GM18502 (cell line): ENCODE data around the gene ZNF584.
A peak's percentile ranks its signal among the peaks of the same experiment; 100 is the strongest.

Experiments
- ATAC-seq: cut with Tn5 transposase; IDR thresholded peaks from one replicate; pipeline ENCODE4 v1.9.1; 2021; ENCODE audit warnings: mild to moderate bottlenecking; ENCODE audit not compliant: unreplicated experiment, poor library complexity

The ZNF584 gene

GRCh38 chr19:58385313-58385890 is 23.0 kb upstream of the ZNF584 start:
- no peak for ATAC-seq

- ATAC-seq: peak; percentile 7
Observed at GRCh38 chr19:58385891-58386575, 22.4 kb upstream of the ZNF584 start.

DNA sequence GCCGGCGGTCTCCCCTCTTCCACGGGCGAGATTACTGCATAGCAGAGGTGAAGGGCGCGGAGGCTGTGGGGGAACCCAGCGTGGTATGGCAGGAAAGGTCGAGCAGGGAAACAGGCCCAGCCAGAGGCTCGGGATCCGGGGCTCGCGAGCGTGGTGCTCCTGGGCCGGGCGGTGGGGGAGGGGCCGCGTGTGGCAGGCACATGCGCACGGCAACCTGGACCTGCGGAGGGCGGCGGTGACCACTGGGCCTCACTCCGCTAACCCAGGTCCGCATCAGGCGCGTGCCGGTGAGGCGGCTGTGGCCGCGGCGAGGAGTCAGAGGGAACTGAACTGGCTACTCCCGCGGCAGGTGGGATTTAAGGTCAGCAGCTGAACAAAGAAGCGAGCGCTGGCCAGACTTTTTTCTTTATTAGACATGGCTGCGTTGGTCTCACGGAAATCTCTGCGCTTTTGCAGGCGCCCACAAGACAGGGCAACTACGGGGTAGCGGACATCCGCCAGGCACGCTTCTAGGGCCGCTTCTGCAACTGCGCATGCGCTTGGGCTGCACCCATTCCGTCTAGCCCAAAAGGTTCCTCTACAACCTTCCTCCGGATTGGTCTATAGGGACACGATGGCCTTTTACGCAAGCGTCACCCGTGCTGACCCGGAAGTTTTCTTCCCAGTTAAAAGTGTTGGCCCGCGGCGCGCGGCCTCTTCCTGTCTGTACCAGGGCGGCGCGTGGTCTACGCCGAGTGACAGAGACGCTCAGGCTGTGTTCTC is 21.7 kb upstream of the ZNF584 start, which contains the start of gene RPS5:
TSS of gene RPS5 (plus strand) at position 694 of the 762 bp plus-strand sequence. CDS start 869 bp downstream, outside the sequence.
- peak; percentile 83 for ATAC-seq

DNA sequence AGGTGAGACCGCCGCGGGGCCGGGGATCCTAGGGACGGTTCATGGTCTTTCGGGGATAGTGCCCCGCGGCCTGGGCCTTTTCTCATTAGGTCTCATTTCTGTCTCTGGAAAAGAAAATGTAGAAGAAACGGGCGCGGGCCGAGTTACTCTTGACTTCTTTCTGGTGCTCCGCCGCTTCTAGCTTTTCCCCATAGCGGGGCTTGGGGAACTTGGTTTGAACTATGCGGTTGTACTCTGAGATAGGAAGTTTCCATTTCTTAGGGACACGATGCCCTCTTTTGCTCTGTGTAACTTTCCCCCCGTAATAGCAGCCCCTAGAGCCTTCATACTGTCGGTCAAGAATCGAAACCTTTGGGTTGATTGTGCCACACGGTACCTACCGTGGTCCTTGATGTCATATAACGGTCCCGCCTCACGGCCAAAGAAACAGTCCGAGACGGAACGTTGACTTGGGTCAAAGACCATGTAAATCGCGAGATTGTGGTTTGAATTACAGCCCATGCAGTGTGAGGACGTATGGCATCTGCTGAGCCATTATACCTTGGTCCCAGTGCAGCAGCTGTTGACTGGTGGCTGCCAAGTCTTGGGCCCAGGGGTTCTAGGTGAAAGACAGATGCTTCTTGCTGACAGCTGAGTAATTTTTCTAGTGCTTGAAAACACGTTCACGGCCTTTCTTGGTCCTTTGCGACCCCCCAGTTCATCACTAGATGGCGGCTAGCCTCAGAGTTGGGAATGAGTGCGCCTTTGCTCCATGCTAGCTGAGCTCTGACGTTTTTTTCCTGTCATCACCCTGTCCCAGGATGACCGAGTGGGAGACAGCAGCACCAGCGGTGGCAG is 20.9 kb upstream of the ZNF584 start:
- peak; percentile 2 for ATAC-seq

DNA sequence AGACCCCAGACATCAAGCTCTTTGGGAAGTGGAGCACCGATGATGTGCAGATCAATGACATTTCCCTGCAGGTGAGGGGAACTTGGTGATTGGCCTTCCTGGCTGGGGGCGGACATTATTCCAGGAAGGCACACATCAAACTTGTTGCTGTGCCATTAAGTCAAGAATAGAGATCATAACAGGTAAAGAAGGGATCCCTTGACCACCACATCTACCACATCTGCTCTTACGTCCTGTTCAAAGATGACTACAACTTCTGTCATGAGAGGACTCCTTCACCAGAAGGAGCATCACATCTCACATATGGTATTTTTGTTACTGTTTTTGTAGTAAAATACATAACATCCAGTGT is 20.3 kb upstream of the ZNF584 start:
- no peak for ATAC-seq

DNA sequence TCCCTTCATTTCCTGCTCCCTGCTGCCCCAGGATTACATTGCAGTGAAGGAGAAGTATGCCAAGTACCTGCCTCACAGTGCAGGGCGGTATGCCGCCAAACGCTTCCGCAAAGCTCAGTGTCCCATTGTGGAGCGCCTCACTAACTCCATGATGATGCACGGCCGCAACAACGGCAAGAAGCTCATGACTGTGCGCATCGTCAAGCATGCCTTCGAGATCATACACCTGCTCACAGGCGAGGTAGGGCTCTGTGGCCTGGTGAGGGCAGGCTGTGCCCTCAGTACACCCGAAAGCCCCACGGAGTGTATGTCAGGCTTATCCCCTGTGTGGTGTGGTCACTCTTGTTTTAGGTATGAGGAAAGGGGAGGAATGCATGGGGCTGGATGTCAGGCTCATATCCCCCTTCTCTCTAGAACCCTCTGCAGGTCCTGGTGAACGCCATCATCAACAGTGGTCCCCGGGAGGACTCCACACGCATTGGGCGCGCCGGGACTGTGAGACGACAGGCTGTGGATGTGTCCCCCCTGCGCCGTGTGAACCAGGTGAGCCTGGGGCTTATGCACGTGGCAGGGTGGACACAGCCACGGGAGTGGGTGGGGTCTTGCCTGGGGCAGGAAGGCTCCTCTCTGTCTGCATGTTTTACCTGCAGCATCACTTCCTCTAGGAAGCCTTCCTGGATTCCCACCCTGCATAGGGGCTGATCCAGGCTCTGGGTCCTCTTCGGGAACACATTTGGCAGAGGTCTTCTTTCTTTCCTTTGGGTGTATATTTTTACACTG is 15.3 kb upstream of the ZNF584 start:
- no peak for ATAC-seq

- no peak for ATAC-seq
Observed at GRCh38 chr19:58393725-58394033, 14.8 kb upstream of the ZNF584 start.

GRCh38 chr19:58394821-58395219 is 13.6 kb upstream of the ZNF584 start:
- no peak for ATAC-seq

DNA sequence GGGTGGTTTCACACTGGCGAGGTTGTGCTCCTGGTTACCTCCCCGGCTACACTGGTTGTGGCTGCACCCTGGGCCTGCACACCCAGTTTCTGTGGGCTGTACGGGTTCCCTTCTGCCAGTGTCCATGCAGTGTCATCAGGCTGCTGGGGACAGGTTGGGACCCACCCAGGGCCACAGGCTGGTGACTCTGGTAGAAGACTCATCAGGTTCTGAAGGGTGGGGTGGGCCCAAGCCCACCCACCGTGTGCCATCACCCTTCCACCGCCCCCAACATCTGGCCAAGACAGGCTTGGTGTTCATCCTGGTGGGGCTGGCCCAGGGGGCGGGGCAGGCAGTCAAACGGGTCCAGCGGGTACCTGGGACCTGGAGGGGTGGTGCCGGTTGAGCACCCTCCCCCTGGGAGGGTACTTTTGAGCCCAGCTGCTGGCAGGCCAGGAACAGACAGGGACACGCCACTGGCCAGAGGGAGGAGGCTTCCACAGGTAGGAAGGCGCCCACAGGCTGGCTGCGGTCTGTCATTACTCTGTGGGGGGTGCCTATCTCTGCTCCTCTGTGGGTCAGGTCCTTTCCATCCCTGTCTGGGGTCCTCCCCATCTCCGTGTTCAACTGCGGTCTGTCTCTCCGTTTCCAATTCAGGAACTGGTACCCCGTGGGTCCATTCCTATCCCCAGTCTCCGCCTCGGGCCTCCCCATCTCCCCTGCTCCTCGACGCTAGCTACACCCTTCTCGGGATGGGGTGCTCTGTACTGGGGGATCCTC is 13.1 kb upstream of the ZNF584 start, which contains the start of gene RNF225:
TSS of gene RNF225 (plus strand) at position 437 of the 759 bp plus-strand sequence. CDS start 434 bp downstream, outside the sequence.
- ATAC-seq: no peak

- ATAC-seq: no peak
Observed at GRCh38 chr19:58395979-58396627, 12.3 kb upstream of the ZNF584 start.

DNA sequence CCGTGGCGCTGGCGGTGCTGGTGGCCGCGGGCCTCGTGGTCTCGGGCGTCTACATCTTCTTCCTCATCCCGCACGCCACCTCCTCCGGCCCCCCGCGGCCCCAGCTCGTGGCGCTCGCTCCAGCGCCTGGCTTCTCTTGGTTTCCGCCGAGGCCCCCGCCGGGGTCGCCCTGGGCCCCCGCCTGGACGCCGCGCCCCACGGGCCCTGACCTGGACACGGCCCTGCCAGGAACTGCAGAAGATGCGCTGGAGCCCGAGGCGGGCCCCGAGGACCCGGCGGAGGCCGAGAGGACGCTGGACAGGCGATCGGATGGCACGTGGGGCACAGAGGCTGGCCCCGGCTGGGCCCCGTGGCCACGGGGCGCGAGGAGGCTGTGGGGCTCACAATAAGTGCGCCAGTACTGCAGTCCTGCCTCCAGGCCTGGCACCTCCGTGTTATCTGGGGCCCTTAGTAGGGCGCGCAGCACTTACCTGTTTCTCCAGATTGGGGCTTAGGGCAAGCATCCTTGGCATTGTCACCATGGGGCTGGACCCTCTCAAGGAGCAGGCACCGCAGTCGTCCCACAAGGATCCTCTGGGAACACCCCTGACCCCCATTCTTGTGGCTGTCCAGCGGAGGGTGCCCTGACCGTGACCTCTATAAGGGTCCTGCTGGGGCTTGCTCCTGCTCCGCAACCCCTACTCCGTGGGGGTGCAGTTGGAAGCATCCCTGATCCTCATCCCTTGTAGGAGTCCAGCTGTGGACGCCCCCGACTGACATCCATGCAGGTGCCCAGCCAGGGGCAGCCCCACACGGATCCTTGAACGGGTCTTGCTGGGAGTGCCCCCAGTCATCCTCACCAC is 11.5 kb upstream of the ZNF584 start:
- no peak for ATAC-seq

GRCh38 chr19:58397533-58398037 is 10.9 kb upstream of the ZNF584 start:
- no peak for ATAC-seq

DNA sequence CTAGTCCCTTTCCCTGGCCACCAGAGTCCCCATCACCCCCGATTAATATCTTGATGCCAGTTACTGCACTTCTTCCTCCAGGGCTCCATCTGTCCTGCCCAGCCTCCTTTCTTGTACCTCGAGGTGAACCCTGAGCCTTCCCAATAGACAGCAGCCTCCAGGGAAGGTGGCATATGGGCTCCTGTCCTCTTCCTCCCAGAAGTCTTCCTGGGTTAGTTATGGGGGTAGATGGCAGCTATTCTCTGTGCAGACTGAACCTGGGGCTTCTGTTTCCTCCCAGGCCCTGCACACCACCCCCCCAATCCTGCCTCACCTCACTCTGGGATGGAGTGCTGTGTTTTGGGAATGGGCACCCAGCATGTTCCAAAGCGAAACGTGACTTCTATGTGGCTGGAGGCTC is 10.4 kb upstream of the ZNF584 start:
- no peak for ATAC-seq

DNA sequence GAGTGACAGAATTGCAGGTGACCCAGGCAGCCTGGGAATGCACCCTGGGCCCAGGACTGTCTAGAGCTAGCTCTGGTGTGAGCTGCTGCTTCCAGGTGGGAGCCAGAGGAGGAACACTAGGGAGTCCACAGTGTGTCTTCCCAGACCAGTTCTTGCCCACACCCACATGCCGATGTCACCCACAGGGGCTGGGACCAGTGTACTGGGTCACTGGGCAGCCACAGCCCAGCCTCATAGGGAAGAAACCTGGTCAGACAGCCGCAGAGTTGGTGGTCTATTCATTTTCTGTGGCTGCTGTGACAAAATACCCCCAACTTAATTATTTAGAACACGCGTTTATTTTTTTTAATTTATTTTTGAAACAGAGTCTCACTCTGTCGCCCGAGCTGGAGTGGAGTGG is 9.9 kb upstream of the ZNF584 start:
- ATAC-seq: no peak

DNA sequence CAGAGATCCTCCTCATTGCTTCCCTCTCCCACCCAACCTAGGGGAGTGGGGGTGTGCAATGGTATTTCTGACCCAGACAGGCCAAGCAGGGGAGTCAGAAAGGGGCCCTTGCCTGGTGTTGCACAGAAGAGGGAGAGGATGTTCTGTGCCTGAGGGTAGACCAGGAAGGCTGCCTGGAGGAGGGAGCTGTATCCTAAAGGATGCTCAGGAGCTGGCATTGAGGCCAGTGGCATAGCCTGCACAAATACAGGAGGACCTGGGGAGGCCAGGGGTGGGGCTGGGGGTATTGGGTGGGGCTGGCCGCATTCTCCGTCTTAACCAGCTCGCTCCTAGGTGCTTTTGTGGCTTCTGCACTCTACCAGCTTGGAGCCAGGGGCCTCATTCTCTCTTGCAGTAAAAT is 8.5 kb upstream of the ZNF584 start:
- no peak for ATAC-seq

DNA sequence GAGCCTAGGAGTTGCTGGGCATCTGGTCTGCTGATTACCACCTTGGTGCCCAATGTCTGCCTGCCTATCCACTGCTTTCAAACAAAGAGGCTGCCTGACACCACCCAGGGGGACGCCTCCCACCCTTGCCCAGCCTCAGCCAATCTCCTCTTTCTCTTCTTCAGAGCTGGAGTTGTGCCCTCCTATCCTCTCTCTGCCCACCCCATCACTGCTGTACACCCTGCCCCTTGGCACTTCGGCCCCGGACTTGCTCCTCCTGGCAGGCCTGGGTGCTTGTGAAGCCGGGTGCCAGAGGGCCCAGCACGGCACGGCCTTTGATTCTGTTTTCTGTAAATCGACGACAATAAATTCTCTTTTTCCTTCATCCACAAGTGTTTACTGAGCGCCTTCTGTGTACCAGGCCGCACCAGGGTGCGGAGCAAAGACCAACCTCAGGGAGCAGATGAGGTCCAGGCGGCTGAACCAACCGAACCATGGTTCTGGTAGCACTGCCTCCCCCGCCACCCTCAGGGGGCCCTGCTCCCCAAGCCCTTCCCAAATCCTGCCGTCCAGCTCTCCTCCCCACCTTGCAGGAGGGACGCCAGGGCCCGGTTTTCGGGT is 8.0 kb upstream of the ZNF584 start:
- ATAC-seq: no peak
